Tibial nerve (tissue), 4 donors: Measurements from ENCODE around the gene SLC8B1. TPM values are rescaled to one million over a fixed set of nuclear protein-coding genes. Genes with fewer than 3 reads are reported as not detected.

Experiments used
- DNase-seq, 2 donors: peaks; one replicate each; pipeline ENCODE4 v3.0.0-alpha.2; 2019; ENCODE audit warnings: low spot score in 2 of 2
- H3K27ac ChIP-seq, 4 donors: fragments of 200-600 bp; sonication (generic) in 3 of 4; one replicate each; pipeline ENCODE4 v1.5.1; 2017 to 2019; ENCODE audit warnings: mild to moderate bottlenecking in 1 of 4
- H3K27me3 ChIP-seq, 2 donors: fragments of 200-600 bp; sonication (generic) in 1 of 2; one replicate each; pipeline versions ENCODE4 v1.5.1 to v1.6.0; 2017 to 2019
- H3K36me3 ChIP-seq, 3 donors: fragments of 200-600 bp; sonication (generic); one replicate each; pipeline ENCODE4 v1.5.1; 2018 to 2019
- H3K4me1 ChIP-seq, 4 donors: fragments of 200-600 bp; sonication (generic) in 3 of 4; one replicate each; pipeline ENCODE4 v1.5.1; 2017 to 2019
- H3K4me3 ChIP-seq, 4 donors: fragments of 200-600 bp; sonication (generic) in 3 of 4; one replicate each; pipeline ENCODE4 v1.5.1; 2017 to 2019; ENCODE audit warnings: mild to moderate bottlenecking in 1 of 4, moderate library complexity in 1 of 4
- H3K9me3 ChIP-seq, 4 donors: fragments of 200-600 bp; sonication (generic) in 3 of 4; one replicate each; pipeline ENCODE4 v1.5.1; 2017 to 2019
- CTCF ChIP-seq, 5 experiments: fragments of 200-600 bp in 3 of 5; fragments of 450-650 bp in 2 of 5; sonication (generic) in 3 of 5; IDR thresholded peaks; one replicate each; pipeline ENCODE4 v1.5.1; 2016 to 2019; ENCODE audit warnings: antibody characterized with exemption in 5 of 5, mild to moderate bottlenecking in 3 of 5, moderate library complexity in 2 of 5
- EP300 ChIP-seq, 2 donors: sonication (generic); formaldehyde crosslinking; IDR thresholded peaks; one replicate each; pipeline ENCODE4 v1.6.1; 2017; ENCODE audit warnings: antibody characterized with exemption in 2 of 2, mild to moderate bottlenecking in 1 of 2
- POLR2A ChIP-seq, 2 donors: fragments of 450-650 bp; IDR thresholded peaks; one replicate each; pipeline ENCODE4 v1.6.1; 2017; ENCODE audit warnings: antibody characterized with exemption in 2 of 2, mild to moderate bottlenecking in 2 of 2, moderate library complexity in 2 of 2
- WGBS, 2 donors: methylation state at CpG; one replicate each; pipeline ENCODE4 v1.1.5; 2018; 5-methylcytosine and 5-hydroxymethylcytosine counted together
- total RNA-seq, 4 donors: library from RNA; depleted of rRNA; stranded (reverse); fragments of >200 nt; gene quantifications; one replicate each; pipeline ENCODE4 v1.1.0, GENCODE V29; 2016

The SLC8B1 gene
- total RNA-seq, 4 donors from 2014 or later, result 52.0 to 73.5 (median 61.2) TPM

GRCh38 chr12:113268136-113268535 lies 66.8 kb downstream of the SLC8B1 start:
- WGBS, 2 donors, result 95 to 96% methylated on average over 12 of the region's 12 CpGs
- peaks cover 7 to 63% (median 10%) of the 10 kb centered on the region in 3 donors for H3K36me3 ChIP-seq
- TF ChIP-seq POLR2A (IDR thresholded peaks at IDR 0.05) (no peak), CTCF (IDR thresholded peaks at IDR 0.05) (no peak), EP300 (IDR thresholded peaks at IDR 0.05) (no peak)
- H3K27ac ChIP-seq, result no peak overlapping the region
- no peaks in the 10 kb centered on the region for H3K27me3 ChIP-seq
- peaks cover 0 to 29% (median 13%) of the 10 kb centered on the region in 4 donors for H3K4me1 ChIP-seq
- H3K4me3 ChIP-seq, result no peak overlapping the region
- no peak for DNase-seq
- no peaks in the 10 kb centered on the region for H3K9me3 ChIP-seq

GRCh38 chr12:113267621-113268020 lies 67.3 kb downstream of the SLC8B1 start:
- no peak for DNase-seq
- Histone ChIP-seq H3K27ac (no peak overlapping the region), H3K27me3 (no peaks in the 10 kb centered on the region), H3K9me3 (no peaks in the 10 kb centered on the region), H3K4me3 (no peak overlapping the region), H3K36me3 (peaks cover 7 to 66% (median 10%) of the 10 kb centered on the region in 3 donors), H3K4me1 (peaks cover 2 to 29% (median 8%) of the 10 kb centered on the region in 4 donors)
- 93 to 96% methylated on average over 7 of the region's 7 CpGs for WGBS, 2 donors
- TF ChIP-seq CTCF (IDR thresholded peaks at IDR 0.05), result no peak
- no peak for TF ChIP-seq POLR2A (IDR thresholded peaks at IDR 0.05)
- TF ChIP-seq EP300 (IDR thresholded peaks at IDR 0.05), result no peak

GRCh38 chr12:113266106-113266895 lies 68.6 kb downstream of the SLC8B1 start:
- no peak for TF ChIP-seq CTCF (IDR thresholded peaks at IDR 0.05)
- no peak for TF ChIP-seq POLR2A (IDR thresholded peaks at IDR 0.05)
- no peak for TF ChIP-seq EP300 (IDR thresholded peaks at IDR 0.05)
- Histone ChIP-seq H3K27me3 (no peaks in the 10 kb centered on the region), H3K4me1 (peaks cover 2 to 29% (median 3%) of the 10 kb centered on the region in 4 donors), H3K9me3 (no peaks in the 10 kb centered on the region), H3K36me3 (peaks cover 7 to 69% (median 10%) of the 10 kb centered on the region in 3 donors), H3K4me3 (no peak overlapping the region), H3K27ac (no peak overlapping the region)
- WGBS, 2 donors, result 96 to 98% methylated on average over 22 to 23 of the region's 23 CpGs
- DNase-seq, result no peak

- no peak for DNase-seq
- WGBS, 2 donors, result 90 to 91% methylated on average over 9 of the region's 9 CpGs
- Histone ChIP-seq H3K36me3 (peaks cover 4 to 48% (median 10%) of the 10 kb centered on the region in 3 donors), H3K27ac (peak overlapping the region in 1 of 4 donors; percentile 30), H3K4me1 (peaks cover 3 to 45% (median 19%) of the 10 kb centered on the region in 4 donors), H3K9me3 (no peaks in the 10 kb centered on the region), H3K4me3 (no peak overlapping the region), H3K27me3 (no peaks in the 10 kb centered on the region)
- no peak for TF ChIP-seq EP300 (IDR thresholded peaks at IDR 0.05)
- no peak for TF ChIP-seq CTCF (IDR thresholded peaks at IDR 0.05)
- TF ChIP-seq POLR2A (IDR thresholded peaks at IDR 0.05), result no peak
Observed at GRCh38 chr12:113263431-113263963, 71.4 kb downstream of the SLC8B1 start.

- Histone ChIP-seq H3K4me1 (peaks cover 3 to 51% (median 19%) of the 10 kb centered on the region in 4 donors), H3K9me3 (no peaks in the 10 kb centered on the region), H3K27me3 (no peaks in the 10 kb centered on the region), H3K27ac (peak overlapping the region in 1 of 4 donors; percentile 48), H3K4me3 (no peak overlapping the region), H3K36me3 (peaks cover 0 to 40% (median 10%) of the 10 kb centered on the region in 3 donors)
- no peak for DNase-seq
- TF ChIP-seq POLR2A (IDR thresholded peaks at IDR 0.05) (no peak), EP300 (IDR thresholded peaks at IDR 0.05) (peak in 1 of 2 donors; percentile 70), CTCF (IDR thresholded peaks at IDR 0.05) (no peak)
Observed at GRCh38 chr12:113262710-113263109, 72.2 kb downstream of the SLC8B1 start.
